Measurements from ENCODE around the gene RAD51B.

DNA sequence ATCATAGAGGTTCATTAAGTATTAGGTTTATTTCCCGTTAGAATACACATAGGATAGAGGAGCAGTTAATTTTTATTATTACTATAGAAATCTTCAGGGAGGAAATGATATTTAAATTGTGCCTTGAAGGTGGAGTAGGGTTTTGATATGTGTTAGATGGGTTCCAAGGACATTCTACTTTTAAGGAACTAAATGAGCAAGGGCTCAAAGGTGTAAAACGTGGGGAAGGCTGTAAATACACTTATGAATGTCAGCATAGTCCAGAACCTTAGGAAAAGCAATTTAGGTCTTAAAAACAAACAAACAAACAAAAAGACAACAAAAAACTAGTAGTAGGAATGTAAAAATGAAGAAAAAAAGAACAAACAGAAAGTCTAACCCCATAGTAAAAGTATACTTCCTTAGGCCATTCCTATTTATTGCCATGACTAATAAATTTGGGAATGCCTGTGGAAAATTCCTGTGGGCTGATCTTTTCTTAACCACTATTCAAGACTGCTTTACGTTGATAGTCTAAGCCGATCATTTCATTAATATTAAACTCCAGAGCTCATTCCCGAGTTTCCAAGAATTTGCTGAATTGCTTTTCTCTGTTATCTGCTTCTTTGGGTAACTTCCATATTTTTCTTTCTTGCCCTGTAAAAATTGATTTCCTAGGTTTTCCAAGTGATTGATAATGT, 180.3 kb downstream of the RAD51B start:
- TF ChIP-seq, protein P1, sequence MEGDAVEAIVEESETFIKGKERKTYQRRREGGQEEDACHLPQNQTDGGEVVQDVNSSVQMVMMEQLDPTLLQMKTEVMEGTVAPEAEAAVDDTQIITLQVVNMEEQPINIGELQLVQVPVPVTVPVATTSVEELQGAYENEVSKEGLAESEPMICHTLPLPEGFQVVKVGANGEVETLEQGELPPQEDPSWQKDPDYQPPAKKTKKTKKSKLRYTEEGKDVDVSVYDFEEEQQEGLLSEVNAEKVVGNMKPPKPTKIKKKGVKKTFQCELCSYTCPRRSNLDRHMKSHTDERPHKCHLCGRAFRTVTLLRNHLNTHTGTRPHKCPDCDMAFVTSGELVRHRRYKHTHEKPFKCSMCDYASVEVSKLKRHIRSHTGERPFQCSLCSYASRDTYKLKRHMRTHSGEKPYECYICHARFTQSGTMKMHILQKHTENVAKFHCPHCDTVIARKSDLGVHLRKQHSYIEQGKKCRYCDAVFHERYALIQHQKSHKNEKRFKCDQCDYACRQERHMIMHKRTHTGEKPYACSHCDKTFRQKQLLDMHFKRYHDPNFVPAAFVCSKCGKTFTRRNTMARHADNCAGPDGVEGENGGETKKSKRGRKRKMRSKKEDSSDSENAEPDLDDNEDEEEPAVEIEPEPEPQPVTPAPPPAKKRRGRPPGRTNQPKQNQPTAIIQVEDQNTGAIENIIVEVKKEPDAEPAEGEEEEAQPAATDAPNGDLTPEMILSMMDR (IDR thresholded peaks at IDR 0.05): no peak
- no peak for TF ChIP-seq POLR2A (IDR thresholded peaks at IDR 0.05)
